ENCODE data around the gene TRIM6.
"Not testable (repeated sequence)": the region's sequence is repeated elsewhere in the genome, so short reads cannot be mapped to it uniquely, and the experiment has no call there.

The TRIM6 gene

DNA sequence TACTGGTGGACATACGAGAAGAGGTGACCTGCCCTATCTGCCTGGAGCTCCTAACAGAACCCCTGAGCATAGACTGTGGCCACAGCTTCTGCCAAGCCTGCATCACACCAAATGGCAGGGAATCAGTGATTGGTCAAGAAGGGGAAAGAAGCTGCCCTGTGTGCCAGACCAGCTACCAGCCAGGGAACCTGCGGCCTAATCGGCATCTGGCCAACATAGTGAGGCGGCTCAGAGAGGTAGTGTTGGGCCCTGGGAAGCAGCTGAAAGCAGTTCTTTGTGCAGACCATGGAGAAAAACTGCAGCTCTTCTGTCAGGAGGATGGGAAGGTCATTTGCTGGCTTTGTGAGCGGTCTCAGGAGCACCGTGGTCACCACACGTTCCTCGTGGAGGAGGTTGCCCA lies 6.9 kb downstream of the TRIM6 start:
- DNase-seq (ENCODE audit: low read depth in 1 of 2, low spot score in 1 of 2): no peak

DNA sequence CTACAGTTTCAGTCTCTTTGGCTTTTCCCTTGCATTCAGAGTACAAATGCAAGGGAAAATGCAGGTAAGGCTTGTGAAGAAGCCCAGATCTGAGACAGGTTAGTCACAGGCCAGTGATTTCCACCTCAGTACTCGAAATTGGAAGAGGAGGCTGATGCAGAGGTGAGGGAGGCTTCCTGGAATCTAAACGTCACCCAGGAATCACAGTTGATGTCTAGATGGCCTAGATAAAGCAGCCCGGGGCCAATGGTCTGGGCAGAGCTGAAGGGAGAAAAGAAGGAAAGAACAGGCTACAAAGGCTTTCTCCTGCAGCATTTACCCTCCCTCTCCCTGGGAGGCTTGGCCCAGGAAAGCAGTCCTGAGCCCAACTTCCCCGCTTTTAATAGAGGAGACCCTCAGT lies 8.5 kb downstream of the TRIM6 start:
- no peak for DNase-seq (ENCODE audit: low read depth in 1 of 2, low spot score in 1 of 2)

DNA sequence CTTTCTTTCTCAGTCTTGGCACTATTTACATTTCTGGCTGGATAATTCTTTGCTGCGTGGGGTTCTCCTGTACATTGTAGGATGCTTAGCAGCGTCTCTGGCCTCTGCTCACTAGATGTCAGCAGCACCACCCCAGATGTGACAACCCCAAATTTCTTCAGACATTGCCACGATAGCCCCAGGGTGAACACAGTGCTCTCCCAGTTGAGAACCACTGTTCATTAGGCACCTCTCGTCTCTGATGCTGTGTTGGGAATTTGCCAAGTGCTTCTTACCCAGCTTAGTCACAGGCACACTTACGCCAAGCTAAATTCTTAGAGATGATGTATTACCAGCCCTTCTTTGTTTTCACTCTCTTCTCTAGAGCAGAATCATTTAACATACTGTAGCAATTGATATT lies 9.4 kb downstream of the TRIM6 start:
- no peak for DNase-seq (ENCODE audit: low read depth in 1 of 2, low spot score in 1 of 2)

DNA sequence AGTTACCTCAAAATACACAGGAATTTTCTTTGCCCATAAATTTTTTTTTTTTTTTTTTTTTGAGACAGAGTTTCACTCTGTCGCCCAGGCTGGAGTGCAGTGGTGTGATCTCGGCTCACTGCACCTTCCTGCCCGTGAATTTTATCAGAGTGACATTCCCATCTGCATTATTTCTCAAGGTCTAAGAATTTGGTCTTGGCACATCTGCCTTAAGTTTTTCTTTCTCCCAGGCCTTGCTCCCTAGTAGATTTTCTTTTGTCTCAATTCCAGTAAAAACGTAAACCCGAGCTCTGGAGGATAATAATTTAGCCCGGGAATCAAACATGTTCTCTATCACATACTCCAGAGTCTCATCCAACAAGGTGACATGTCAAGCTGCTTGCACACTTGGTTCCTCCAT lies 12.4 kb downstream of the TRIM6 start:
- DNase-seq (ENCODE audit: low read depth in 1 of 2, low spot score in 1 of 2): no peak

DNA sequence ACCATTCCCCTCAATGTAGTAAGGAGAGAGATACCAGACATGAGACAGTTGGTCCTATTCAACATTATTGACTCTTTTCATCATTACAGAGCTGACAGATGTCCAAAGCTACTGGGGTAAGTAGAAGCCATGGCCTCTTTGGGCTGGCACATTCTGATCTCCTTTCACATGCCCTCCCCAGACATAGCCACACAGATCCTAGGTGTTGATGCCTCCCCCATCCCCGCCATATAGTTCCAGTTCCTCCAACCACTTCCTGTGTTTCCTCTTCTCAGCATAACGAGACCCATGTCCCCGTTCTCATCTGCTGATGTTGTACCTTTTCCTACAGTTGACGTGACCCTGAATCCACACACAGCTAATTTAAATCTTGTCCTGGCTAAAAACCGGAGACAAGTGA lies 14.0 kb downstream of the TRIM6 start:
- no peak for DNase-seq (ENCODE audit: low read depth in 1 of 2, low spot score in 1 of 2)

DNA sequence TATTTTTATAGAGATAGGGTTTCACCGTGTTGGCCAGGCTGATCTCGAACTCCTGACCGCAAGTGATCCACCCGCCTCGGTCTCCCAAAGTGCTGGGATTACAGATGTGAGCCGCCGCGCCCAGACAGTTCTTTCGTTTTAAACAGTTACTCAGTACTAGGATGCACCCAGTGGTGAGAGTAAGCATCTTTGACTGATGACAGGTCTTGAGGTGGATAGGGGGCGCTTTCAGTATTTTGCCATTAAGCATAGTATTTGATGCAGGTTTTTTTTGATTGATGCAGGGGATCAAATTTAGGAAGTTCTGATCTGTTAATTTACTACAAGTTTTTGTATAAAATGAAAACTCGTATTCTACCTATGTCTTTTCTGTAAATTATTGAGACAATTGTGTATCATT lies 15.2 kb downstream of the TRIM6 start:
- no peak for DNase-seq (ENCODE audit: low read depth in 1 of 2, low spot score in 1 of 2)

DNA sequence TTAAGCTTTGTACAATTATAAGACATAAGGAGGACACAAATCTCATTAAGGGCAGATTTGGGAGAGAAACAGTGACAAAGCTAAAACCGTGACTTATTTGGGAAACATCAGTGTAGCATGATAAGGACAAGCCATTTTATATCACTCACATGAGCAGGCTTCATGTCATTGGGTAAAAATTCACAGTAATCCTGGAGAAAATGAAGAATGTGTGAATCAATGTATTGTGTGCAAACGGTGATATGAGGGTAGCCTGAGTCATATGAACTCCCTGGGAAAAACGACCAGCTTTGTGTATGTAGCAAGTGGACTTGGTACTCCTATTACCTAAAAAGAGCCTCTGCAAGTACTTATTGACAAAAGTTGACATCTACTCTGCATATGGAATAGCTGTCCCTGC lies 22.4 kb downstream of the TRIM6 start:
- DNase-seq (ENCODE audit: low read depth in 1 of 2, low spot score in 1 of 2): no peak

DNA sequence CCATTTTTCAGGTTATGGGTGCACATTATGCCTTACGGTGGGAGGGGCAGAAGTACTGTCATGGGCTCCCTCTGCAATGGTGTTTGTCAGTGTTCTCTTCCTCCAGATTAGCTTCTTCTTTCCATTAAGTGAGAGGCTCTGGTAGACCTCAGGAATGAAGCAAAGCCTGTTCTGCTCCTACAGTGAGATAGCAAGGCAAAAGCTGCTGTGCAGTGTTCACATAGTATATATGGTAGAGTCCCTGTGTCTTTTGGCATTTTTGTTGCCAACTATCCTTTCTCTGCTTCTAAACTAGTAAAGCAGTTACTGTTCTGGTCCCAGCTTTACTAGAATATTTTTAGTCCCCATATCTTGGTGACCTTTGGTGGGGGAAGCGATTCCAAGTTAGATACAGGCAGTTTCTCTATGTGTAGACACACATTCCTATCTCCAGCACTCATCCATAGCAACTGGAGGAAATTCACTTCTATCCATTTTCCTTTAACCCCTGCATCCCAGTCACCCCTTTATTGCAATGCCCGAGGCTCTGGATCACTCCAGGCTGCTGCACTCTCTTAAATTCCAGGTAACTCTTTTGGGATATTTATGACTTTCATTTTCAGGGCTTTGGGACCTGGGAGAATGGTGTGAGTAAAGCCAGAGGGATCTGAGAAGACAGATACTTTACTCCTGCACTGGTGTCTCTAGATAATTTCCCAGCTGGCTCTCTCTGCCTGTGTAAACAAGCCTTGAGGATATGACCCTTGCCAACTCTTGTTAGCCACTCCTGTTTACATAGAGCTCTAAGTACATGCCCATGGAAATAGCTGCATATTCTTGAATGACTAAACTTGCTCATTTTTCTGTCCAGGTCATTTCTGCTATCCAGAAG lies 24.4 kb downstream of the TRIM6 start:
- no peak for DNase-seq (ENCODE audit: low read depth in 1 of 2, low spot score in 1 of 2)

DNA sequence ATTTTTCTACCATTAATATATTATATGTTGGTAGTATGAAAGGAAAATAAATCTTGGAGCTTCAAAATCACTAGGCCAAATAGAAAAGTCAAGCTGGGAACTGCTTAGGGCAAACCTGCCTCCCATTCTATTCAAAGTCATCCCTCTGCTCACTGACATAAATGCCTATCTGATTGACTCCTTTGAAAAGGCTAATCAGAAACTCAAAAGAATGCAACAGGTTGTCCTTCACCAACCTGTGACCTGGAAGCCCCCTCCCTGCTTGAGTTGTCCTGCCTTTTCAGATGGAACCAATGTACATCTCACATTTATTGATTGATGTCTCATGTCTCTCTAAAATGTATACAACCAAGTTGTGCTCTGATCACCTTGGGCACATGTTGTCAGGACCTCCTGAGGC lies 25.1 kb downstream of the TRIM6 start:
- DNase-seq (ENCODE audit: low read depth in 1 of 2, low spot score in 1 of 2): no peak

DNA sequence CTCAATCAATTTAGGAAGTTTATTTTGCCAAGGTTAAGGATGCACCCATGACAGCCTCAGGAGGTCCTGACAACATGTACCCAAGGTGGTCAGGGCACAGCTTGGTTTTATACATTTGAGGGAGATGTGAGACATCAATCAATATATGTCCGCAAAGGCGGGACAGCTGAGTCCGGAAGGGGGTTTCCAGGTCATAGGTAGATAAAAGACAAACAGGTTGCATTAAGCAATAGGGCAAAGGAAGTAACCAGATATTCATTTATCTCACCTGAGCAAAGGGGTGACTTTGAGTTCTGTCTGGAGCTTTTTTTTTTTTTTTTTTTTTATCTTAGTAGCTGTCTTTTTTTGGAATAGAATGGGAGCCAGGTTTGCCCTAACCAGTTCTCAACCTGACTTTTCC lies 26.4 kb downstream of the TRIM6 start:
- no peak for DNase-seq (ENCODE audit: low read depth in 1 of 2, low spot score in 1 of 2)

DNA sequence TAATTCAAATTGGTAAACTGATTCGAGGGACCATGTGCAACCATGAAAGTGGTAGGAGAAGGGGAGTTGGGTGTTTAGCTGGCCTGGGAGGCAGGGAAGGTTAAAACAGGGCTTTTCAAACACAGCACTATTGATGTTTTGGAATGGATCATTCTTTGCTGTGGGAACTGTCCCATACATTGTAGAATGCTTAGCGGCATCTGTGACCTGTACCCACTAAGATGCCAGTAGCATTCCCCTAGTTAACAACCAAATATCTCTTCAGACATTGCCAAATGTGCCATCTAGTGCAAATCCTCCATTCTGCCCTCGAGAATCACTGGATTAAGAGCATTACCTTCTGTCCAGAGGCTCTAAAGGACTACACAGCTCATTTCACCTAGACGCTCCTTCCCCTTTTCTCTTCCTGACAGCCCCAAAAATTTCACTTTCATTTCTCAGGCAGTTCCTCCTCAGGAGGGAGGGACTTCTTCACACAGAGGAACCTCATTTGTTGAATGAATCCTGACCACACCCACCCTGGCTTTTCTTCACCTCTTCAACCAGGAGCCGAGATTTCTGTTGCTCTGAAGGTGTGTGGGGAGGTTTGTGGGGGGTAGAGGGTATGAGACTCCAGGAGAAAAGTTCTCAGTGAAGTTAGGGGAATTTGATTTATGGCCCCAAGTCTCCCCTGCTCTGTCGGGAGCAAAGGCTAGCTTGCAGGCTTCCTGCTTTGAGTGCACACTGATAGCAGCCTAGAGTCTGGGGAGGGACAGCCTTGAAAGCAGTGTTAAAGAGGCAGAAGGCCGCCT lies 28.2 kb downstream of the TRIM6 start, which contains the start of gene TRIM34:
TRIM34 (plus strand) TSS at position 513 of the 791 bp plus-strand sequence. CDS start 7,331 bp downstream, outside the sequence.
- peak in 1 of 2 donors; percentile 26 for DNase-seq (ENCODE audit: low read depth in 1 of 2, low spot score in 1 of 2)

DNA sequence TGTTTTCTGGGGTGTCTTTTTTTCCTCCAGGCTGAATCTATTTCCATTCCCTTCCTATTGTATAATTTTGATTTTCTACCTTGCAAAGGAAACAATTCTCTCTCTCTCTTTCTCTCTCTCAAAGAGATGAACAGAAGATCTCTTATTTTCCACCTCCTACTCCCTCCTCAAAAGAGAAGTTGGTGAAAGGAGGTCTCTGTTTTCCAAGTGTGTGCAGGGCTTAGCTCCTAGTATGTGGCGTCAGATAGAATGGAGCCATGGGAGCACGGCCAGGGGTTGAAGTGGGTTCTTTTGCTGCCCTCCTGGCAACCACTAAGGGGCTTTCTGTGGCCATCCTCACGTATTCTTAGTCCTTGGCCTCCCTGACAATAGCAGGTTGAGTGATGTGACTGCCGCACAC lies 28.8 kb downstream of the TRIM6 start:
- DNase-seq (ENCODE audit: low read depth in 1 of 2, low spot score in 1 of 2): no peak

DNA sequence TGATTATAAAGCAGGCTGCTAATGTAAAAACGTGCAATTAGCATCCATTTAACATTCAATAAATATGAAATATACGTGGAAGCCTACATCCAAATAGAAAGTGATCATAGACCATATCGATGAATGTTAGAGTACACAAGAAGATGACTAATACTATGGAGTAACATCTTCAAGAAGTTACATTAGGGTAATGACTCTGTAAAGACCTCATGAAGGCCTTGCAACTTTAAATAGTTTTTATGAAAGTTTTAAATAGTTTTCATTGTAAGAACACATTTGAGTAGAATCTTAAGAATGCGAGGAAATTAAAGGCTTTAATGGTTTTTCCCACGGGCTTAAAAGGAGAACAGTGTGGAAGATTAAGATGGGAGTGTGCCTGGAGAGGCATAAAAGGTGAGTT lies 29.8 kb downstream of the TRIM6 start:
- DNase-seq (ENCODE audit: low read depth in 1 of 2, low spot score in 1 of 2): no peak

DNA sequence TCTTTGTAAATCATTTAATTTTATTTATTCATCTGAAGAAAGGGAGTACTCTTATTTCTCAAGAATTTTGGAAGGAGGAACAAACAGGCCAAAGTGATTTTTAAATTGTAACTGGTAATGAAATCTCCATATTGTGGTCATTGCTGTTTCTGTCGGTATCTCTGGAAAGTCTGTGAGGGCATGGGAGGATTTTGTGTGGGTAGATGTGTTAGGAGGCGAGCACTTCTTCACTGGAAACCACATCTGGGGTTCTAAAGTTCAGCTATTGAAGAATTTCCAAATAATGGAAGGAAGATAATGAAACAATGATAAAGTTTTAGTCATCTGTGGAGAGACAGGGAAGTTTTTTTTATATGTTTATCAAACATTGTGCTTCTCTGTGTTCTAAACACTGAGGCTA lies 35.0 kb downstream of the TRIM6 start:
- no peak for DNase-seq (ENCODE audit: low read depth in 1 of 2, low spot score in 1 of 2)

DNA sequence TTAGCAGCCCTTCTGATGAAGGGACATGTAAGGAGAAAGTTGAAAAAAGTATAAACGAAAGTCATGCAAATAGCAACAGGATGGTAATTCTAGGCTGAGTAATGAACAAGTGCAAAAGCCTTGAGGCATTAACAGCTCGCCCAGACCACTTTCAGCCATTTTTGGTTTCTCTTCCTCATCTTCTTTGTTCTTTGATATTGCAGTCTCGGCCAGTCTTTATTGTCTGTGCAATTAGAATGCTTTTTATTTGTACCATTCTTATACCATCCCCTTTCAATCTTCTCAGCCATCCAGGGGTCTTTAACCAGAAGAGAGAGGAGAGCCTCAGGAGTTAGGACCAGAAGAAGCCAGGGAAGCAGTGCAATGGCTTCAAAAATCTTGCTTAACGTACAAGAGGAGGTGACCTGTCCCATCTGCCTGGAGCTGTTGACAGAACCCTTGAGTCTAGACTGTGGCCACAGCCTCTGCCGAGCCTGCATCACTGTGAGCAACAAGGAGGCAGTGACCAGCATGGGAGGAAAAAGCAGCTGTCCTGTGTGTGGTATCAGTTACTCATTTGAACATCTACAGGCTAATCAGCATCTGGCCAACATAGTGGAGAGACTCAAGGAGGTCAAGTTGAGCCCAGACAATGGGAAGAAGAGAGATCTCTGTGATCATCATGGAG lies 35.7 kb downstream of the TRIM6 start:
- no peak for DNase-seq (ENCODE audit: low read depth in 1 of 2, low spot score in 1 of 2)

DNA sequence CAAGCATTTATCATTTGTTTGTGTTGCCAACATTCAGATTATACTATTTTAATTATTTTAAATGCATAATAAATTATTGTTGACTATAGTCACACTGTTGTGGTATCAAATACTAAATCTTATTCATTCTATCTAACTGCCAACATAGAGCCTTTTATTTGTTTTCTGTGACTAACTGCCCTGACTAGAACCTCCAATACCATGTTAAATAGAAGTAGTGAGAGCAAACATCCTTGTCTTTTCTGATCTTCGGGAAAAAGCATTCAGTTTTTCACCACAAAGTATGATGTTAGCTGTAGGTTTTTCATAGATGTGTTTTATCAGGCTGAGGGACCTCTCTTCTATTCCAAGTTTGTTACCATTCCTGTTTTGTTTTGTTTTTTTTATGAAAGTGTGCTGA lies 43.5 kb downstream of the TRIM6 start:
- no peak for DNase-seq (ENCODE audit: low read depth in 1 of 2, low spot score in 1 of 2)

DNA sequence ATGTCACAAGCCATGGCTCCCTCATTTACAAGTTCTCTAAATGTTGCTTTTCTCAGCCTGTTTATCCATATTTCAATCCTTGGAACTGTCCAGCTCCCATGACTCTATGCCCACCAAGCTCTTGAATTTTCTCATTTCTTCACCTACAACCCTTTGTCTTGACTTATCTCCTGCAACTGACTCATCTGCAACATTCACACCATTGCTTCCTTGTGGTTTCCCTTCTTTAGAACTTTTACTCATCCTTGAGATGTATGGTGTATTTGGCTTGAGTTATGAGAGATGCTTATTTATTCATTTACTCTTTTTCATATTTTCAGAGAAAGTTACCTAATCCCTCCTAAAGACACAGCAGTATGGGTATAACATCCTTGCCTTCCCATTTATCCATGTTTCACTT lies 47.1 kb downstream of the TRIM6 start:
- DNase-seq (ENCODE audit: low read depth in 1 of 2, low spot score in 1 of 2): no peak

DNA sequence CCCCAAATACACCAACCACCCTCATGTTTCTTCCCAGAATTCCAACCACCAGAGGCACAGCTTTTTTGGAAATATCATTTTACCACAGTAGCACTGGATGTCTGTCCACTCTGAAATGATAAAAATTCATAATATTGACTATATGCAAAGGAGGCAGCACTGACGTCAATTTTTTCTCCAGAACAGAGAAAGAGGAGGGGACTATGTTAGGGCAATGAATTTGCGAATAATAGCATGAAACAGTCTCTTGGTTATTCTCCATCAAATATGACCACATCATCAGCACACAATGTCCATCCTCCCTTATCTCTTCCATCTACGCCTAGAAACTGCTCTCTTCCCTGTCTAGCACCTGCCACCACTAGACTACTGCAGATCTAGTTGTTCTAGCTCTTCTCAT lies 49.7 kb downstream of the TRIM6 start:
- no peak for DNase-seq (ENCODE audit: low read depth in 1 of 2, low spot score in 1 of 2)

DNA sequence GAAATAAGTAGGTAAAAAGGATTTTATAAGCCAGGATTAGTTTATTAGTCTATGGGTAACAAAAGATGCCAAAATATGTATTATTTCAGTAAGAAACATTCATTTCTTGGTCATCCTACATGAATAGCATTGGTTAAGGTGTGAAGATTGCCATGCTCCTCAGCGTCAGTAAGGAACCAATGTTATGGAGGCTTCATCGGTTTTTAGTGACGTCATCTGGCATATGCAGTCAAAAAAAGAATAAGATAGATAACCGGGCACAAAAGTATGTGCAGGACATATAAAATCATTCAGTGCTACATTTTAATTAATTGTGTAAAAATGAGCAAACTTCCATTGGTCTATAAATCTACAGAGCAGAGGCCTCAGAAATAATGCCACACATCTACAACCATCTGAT lies 59.0 kb downstream of the TRIM6 start:
- DNase-seq (ENCODE audit: low read depth in 1 of 2, low spot score in 1 of 2): no peak

DNA sequence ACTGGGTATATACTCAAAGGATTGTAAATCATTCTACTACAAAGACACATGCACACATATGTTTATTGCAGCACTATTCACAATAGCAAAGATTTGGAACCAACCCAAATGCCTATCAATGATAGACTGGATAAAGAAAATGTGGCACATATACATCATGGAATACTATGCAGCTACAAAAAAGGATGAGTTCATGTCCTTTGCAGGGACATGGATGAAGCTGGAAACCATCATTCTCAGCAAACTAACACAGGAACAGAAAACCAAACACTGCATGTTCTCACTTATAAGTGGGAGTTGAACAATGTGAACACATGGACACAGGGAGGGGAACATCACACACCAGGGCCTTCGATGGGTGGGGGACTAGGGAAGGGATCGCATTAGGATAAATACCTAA lies 60.5 kb downstream of the TRIM6 start:
- not testable (repeated sequence) for DNase-seq (ENCODE audit: low read depth in 1 of 2, low spot score in 1 of 2)

DNA sequence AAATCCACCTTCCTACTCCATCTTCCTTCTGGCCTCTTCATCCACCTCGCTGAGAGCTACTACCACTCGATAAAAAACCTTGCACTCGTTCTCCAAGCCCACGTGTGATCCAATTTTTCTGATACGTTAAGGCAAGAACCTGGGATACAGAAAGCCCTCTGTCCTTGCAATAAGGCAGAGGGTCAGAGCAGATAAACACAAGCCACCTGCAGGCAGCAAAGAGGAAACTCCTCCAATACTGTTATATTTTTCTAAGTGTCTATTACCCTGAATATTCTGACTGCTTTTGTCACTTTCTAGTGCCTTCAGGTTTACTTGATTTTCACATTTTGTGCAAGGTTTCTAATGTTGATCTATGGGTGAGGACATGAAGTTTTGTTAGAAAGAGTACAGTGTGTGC lies 61.9 kb downstream of the TRIM6 start:
- no peak for DNase-seq (ENCODE audit: low read depth in 1 of 2, low spot score in 1 of 2)

Measured in stimulated activated CD4-positive, alpha-beta T cell treated with anti-CD3 and anti-CD28 coated beads, Interleukin-15, amount 100 ng/mL, for 1 hour (primary cell).